DOHH2 (cell line): Measurements from ENCODE around the gene FRAS1.

Experiments used
- CTCF ChIP-seq: fragments of 200-600 bp; sonication (generic); IDR thresholded peaks from one replicate; pipeline ENCODE4 v1.5.1; 2014; ENCODE audit warnings: antibody characterized with exemption, mild to moderate bottlenecking, low read depth, low read length; ENCODE audit not compliant: poor library complexity, severe bottlenecking
- EZH2phosphoT487 ChIP-seq: fragments of 200-600 bp; sonication (generic); IDR thresholded peaks from 2 replicates; pipeline ENCODE4 v1.6.1; 2017; ENCODE audit warnings: borderline replicate concordance, mild to moderate bottlenecking, antibody characterized with exemption, low read length, moderate library complexity, mixed read lengths

DNA sequence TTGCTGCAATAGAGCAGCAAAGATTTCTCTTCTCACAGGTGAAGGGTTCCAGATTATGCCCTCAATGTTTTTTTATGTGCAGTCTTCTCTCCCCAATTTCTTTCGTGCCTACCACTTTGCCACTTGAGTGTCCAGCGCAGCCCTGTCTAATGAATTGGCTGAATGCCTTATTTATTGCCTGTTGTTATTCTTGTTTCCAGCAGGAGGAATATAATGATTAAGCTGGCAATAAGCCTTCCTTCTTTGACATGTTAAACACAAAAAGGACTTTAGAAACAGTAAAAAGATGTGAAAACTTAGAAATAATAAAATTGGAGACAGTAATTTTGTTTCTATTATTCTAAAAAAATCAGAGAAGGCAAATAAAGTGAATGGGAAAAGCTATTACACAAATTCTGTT is 34.6 kb upstream of the FRAS1 start:
- no peak for TF ChIP-seq CTCF
- TF ChIP-seq EZH2phosphoT487 = no peak
